Spleen (tissue), 7 donors: ENCODE measurements around the gene ADARB2.

ENCODE experiments used
- CTCF ChIP-seq, 11 experiments: fragments of 200-600 bp in 7 of 11; fragments of 450-650 bp in 4 of 11; sonication (generic) in 4 of 11; IDR thresholded peaks in 8 of 11; conservative IDR thresholded peaks in 3 of 11; 1 replicate in 7 of 11; 2 replicates in 4 of 11; pipeline versions ENCODE4 v1.4.0 to v1.8.0; 2016 to 2021; ENCODE audit warnings: antibody characterized with exemption in 11 of 11, inconsistent platforms in 4 of 11, mild to moderate bottlenecking in 1 of 11
- POLR2AphosphoS5 ChIP-seq, 3 donors: sonication (generic); formaldehyde crosslinking; IDR thresholded peaks; one replicate each; pipeline ENCODE4 v1.5.1; 2017; ENCODE audit warnings: antibody characterized with exemption in 3 of 3
- donor health status: DM: no; HTN: no; CAD: no; lungs with moderate emphysema.
- donor health status: DM: no; HTN: no; CAD: no.
- donor health status: DM: no; HTN: no; CAD: no.

- TF ChIP-seq POLR2AphosphoS5 (IDR thresholded peaks at IDR 0.05) (no peak), CTCF (IDR thresholded peaks at IDR 0.05 in 8 of 11, conservative IDR thresholded peaks at IDR 0.05 in 3 of 11) (no peak)
These were observed 311.4 kb downstream of the ADARB2 start for GRCh38 chr10:1425879-1426278.
